Kidney tubule cell (primary cell): ENCODE measurements around the gene TRAPPC11.
"Not testable (repeated sequence)": the region's sequence is repeated elsewhere in the genome, so short reads cannot be mapped to it uniquely, and the experiment has no call there.

Source experiments
- DNase-seq: peaks from one replicate; pipeline ENCODE4 v3.0.0-alpha.2; 2018; ENCODE audit warnings: low spot score

The TRAPPC11 gene

GRCh38 chr4:183659029-183659871 is at the start of gene TRAPPC11, which contains the start of gene RWDD4:
TRAPPC11 (plus strand) TSS chr4:183659293; CDS start chr4:183663868, 4,575 bp downstream.
RWDD4 (minus strand) TSS chr4:183659185; CDS start chr4:183658952, 233 bp downstream.
- peak; percentile 98 for DNase-seq

- DNase-seq = peak; percentile 33
Measured at GRCh38 chr4:183610033-183610432, 49.1 kb upstream of the TRAPPC11 start.

DNA sequence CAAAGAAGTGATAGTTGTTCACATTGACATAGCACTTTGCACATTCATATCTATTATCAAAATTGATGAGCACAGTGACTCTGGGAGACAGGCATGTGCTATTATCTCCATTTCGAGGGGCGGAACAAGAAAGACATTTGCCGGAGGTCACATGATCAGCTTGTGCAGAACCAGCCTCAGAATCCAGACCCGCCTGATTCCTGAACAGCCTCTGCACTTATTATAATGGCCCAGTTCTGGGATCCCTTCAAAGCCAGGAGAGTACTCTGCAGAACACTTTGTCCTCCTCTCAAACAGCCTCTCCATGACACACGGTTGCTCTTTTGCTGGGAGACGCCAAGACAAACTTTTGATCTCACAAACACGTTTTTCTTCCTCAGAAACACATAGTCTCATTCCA is 48.5 kb upstream of the TRAPPC11 start:
- DNase-seq = no peak

DNA sequence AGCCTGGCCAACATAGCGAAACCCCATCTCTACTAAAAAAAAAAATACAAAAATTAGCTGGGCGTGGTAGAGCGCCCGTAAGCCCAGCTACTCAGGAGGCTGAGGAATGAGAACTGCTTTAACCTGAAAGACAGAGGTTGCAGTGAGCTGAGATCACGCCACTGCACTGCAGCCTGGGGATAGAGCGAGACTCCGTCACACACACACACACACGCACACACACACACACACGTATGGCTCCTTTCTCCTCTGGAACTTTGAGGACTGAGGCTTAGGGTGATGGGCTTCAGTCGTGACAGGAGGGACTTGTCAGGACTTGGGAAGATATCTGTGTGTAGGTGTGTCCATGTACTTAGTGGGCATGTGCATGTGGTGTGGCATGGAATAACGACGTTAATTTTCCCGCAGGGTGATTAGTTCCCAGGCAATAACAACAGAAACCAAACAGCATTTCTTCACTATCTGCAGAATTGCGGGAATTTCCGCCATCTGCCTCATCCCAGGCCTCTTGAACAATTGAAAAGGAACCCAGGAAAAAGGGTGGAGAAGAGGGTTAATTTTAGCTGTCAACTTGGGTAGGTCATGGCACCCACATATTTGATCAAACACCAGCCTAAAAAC is 47.8 kb upstream of the TRAPPC11 start:
- DNase-seq = no peak

GRCh38 chr4:183612329-183613250 is 46.5 kb upstream of the TRAPPC11 start:
- DNase-seq = no peak

DNA sequence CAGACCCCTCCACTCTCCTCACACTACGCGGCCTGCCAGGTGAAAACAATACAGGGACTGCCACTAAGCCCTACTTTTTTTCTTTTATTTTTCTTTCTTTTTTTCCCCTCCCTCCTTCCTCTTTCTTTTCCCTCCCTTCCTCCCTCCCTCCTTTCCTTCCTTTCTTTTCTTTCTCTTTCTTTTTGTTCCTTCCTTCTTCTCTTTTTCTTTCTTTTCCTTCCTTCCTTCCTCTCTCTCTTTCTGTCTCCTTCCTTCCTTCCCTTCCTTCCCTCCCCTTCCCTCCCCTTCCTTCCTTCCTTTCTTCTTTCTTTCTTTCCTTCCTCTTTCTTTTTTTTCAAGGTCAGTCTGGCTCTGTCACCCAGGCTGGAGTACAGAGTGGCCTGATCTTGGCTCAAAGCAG is 42.0 kb upstream of the TRAPPC11 start:
- no peak for DNase-seq

GRCh38 chr4:183618681-183619080 is 40.4 kb upstream of the TRAPPC11 start:
- peak; percentile 67 for DNase-seq

GRCh38 chr4:183620421-183620820 is 38.7 kb upstream of the TRAPPC11 start:
- no peak for DNase-seq

DNA sequence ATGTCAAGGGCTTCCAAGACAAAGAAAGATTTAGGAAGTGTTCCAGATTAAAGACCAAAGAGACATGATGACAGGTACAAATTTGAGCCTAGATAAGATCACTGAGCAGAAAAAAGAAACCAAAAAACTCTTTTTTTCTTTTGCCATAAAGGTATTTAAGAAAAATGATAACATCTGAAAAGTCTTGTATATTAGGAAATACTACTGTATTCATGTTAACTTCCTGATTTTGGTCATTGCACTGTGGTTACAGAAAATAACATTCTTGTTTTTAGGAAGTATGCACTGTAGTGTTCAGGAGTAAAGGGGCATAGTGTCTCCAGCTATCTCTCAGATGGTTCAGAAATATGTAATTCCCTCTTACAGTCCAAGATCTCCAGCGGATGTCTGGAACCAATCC is 37.2 kb upstream of the TRAPPC11 start:
- no peak for DNase-seq

DNA sequence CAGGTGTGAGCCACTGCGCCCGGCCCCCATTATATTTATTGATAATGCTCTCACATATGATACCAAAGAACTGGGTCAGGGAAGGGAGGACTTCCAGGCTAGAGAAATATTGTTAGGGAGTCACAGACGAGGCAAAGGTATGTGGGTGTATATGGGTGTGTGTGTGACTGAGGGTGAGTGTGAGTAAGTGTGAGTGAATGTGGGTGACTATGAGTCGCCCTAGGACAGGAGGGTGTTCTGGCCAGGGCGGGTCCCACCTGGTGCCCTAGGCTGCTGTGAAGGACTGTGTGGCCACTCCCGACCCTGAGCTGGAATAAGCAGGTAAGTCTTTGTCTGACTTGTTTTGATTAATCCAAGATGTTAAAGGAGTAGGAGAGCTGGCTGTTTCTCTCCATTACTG is 34.5 kb upstream of the TRAPPC11 start:
- DNase-seq = no peak

DNA sequence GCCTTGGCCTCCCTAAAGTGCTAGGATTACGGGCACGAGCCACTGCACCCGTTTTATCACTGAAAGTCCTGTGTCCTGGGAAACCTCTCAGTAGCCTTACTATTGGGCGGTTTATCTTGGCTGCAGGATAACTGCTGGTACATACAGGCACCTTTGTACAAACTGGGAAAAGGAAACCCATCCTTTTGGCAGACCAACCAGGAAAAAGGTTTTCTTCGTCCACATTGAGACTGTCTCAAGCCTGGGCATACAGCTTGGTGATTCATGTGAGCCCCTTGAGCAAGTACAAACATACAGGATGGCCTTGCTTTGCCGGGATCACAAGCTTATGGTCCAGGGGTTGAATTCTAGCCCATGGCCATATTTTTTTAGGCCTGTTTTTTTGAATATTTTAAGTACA is 32.9 kb upstream of the TRAPPC11 start:
- DNase-seq = no peak

DNA sequence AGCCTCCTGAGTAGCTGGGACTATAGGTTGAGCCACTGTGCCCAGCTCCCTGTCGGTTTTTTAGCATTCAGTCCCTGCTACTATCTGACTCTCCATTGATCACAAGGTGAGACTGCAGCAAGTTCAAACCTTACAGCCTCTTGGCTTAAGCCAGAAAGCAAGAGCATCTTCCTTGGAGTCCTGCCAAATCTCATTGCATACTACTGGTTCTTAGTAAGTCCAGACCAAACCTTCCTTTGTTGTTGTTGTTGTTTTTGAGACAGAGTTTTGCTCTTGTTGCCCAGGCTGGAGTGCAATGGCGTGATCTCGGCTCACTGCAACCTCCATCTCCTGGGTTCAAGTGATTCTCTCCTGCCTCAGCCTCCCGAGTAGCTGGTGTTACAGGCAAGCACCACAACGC is 31.8 kb upstream of the TRAPPC11 start:
- not testable (repeated sequence) for DNase-seq

- no peak for DNase-seq
Measured at GRCh38 chr4:183627979-183628588, 31.0 kb upstream of the TRAPPC11 start.

- DNase-seq = no peak
Measured at GRCh38 chr4:183631577-183632198, 27.4 kb upstream of the TRAPPC11 start.

GRCh38 chr4:183632689-183633088 is 26.4 kb upstream of the TRAPPC11 start:
- DNase-seq = no peak

- DNase-seq = no peak
Measured at GRCh38 chr4:183633476-183634400, 25.4 kb upstream of the TRAPPC11 start.

- no peak for DNase-seq
Measured at GRCh38 chr4:183635321-183635720, 23.8 kb upstream of the TRAPPC11 start.

DNA sequence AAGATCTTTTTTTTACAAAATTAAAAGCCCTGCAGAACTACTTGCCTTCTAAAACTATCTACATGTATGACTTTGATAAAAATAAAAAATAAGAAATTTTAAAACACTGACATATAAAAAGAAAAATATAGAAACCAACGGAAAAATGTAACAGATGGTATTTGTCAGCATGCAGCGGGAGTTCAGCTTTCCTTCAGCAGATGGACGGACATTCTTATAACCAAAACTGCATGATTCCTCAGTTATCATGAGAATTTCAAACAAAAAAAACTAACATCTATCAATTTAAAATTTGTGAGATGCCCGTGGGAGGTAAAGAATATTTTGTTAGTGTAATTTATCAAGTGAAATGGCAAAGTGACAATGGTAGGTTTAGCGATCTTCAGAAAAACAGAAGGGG is 23.4 kb upstream of the TRAPPC11 start:
- no peak for DNase-seq

- no peak for DNase-seq
Measured at GRCh38 chr4:183636503-183636902, 22.6 kb upstream of the TRAPPC11 start.

GRCh38 chr4:183636923-183637322 is 22.2 kb upstream of the TRAPPC11 start:
- no peak for DNase-seq
